H9 (cell line): ENCODE results near the gene SOX13. TPM values are rescaled to one million over a fixed set of nuclear protein-coding genes. Genes with fewer than 3 reads are reported as not detected.

Source experiments
- DNase-seq: peaks from one replicate; pipeline ENCODE4 v3.0.0-alpha.2; 2017
- H2AFZ ChIP-seq: one replicate; pipeline ENCODE4 v1.6.1; 2013; ENCODE audit warnings: mild to moderate bottlenecking, low read length, control low read depth, moderate library complexity
- H2AK5ac ChIP-seq: 2 replicates; pipeline ENCODE4 v1.6.1; 2013; ENCODE audit warnings: low read length, control low read depth, mixed read lengths; ENCODE audit not compliant: insufficient read length
- H2BK120ac ChIP-seq: one replicate; pipeline ENCODE4 v1.6.1; 2013; ENCODE audit warnings: low read depth, mild to moderate bottlenecking, low read length, control low read depth, inconsistent platforms; ENCODE audit not compliant: poor library complexity, severe bottlenecking
- H2BK12ac ChIP-seq: 2 replicates; pipeline ENCODE4 v1.6.1; 2013; ENCODE audit warnings: low read length, control low read depth, mixed read lengths, low read depth; ENCODE audit not compliant: insufficient read length
- H2BK15ac ChIP-seq: 2 replicates; pipeline ENCODE4 v1.6.1; 2013; ENCODE audit warnings: low read depth, low read length, control low read depth
- H2BK20ac ChIP-seq: one replicate; pipeline ENCODE4 v1.6.1; 2013; ENCODE audit warnings: low read depth, mild to moderate bottlenecking, low read length, control low read depth, inconsistent platforms; ENCODE audit not compliant: poor library complexity, severe bottlenecking
- H2BK5ac ChIP-seq: 2 replicates; pipeline ENCODE4 v1.6.1; 2013; ENCODE audit warnings: low read length, control low read depth, mixed read lengths; ENCODE audit not compliant: insufficient read length
- H3K14ac ChIP-seq: 2 replicates; pipeline ENCODE4 v1.6.1; 2013; ENCODE audit warnings: low read length, control low read depth; ENCODE audit not compliant: insufficient read depth
- H3K18ac ChIP-seq: 2 replicates; pipeline ENCODE4 v1.6.1; 2013; ENCODE audit warnings: low read depth, mild to moderate bottlenecking, mixed read lengths, low read length, control low read depth; ENCODE audit not compliant: insufficient read length
- H3K23ac ChIP-seq: 2 replicates; pipeline ENCODE4 v1.6.1; 2013; ENCODE audit warnings: low read length, control low read depth, mixed read lengths, low read depth; ENCODE audit not compliant: insufficient read length
- H3K23me2 ChIP-seq: 2 replicates; pipeline ENCODE4 v1.6.1; 2013; ENCODE audit warnings: low read depth, mild to moderate bottlenecking, mixed read lengths, low read length, control low read depth; ENCODE audit not compliant: insufficient read length, poor library complexity, severe bottlenecking
- H3K27ac ChIP-seq: 2 replicates; pipeline ENCODE4 v1.5.1; 2013; ENCODE audit warnings: low read length, control low read depth, mixed read lengths, low read depth; ENCODE audit not compliant: insufficient read length
- H3K27me3 ChIP-seq: 2 replicates; pipeline ENCODE4 v1.6.1; 2013; ENCODE audit warnings: low read length, control low read depth, inconsistent platforms; ENCODE audit not compliant: insufficient read depth
- H3K4ac ChIP-seq: 2 replicates; pipeline ENCODE4 v1.6.1; 2013; ENCODE audit warnings: low read depth, mild to moderate bottlenecking, control low read depth, inconsistent platforms, low read length, moderate library complexity
- H3K4me1 ChIP-seq: 2 replicates; pipeline ENCODE4 v1.6.1; 2013; ENCODE audit warnings: low read length, control low read depth, inconsistent platforms; ENCODE audit not compliant: insufficient read depth
- H3K4me2 ChIP-seq: 2 replicates; pipeline ENCODE4 v1.6.1; 2013; ENCODE audit warnings: low read length, control low read depth, mixed read lengths; ENCODE audit not compliant: insufficient read length, insufficient read depth
- H3K56ac ChIP-seq: 2 replicates; pipeline ENCODE4 v1.6.1; 2013; ENCODE audit warnings: low read depth, mild to moderate bottlenecking, mixed read lengths, low read length, control low read depth; ENCODE audit not compliant: insufficient read length
- H3K79me1 ChIP-seq: 2 replicates; pipeline ENCODE4 v1.6.1; 2013; ENCODE audit warnings: low read depth, mild to moderate bottlenecking, moderate library complexity, low read length, control low read depth, inconsistent platforms; ENCODE audit not compliant: insufficient read depth, poor library complexity, severe bottlenecking
- H3K79me2 ChIP-seq: 2 replicates; pipeline ENCODE4 v1.6.1; 2013; ENCODE audit warnings: low read length, control low read depth, inconsistent platforms; ENCODE audit not compliant: insufficient read depth
- H3K9ac ChIP-seq: 2 replicates; pipeline ENCODE4 v1.6.1; 2013; ENCODE audit warnings: low read length, control low read depth, mixed read lengths; ENCODE audit not compliant: insufficient read length; ENCODE audit errors: extremely low read depth
- H3K9me3 ChIP-seq: one replicate; pipeline ENCODE4 v1.6.1; 2013; ENCODE audit warnings: low read depth, low read length, inconsistent platforms; ENCODE audit not compliant: control insufficient read depth
- H3T11ph ChIP-seq: one replicate; pipeline ENCODE4 v1.6.1; 2013; ENCODE audit warnings: mild to moderate bottlenecking, low read length, control low read depth, inconsistent platforms
- H4K20me1 ChIP-seq: one replicate; pipeline ENCODE4 v1.6.1; 2013; ENCODE audit not compliant: control insufficient read depth, insufficient read length, insufficient read depth
- H4K5ac ChIP-seq: 2 replicates; pipeline ENCODE4 v1.6.1; 2013; ENCODE audit warnings: low read depth, mild to moderate bottlenecking, mixed read lengths, low read length, control low read depth; ENCODE audit not compliant: insufficient read length
- H4K8ac ChIP-seq: replicated peaks from 2 replicates; pipeline ENCODE4 v1.6.1; 2013; ENCODE audit warnings: low read length, control low read depth, mixed read lengths, low read depth; ENCODE audit not compliant: insufficient read length
- H4K91ac ChIP-seq: 2 replicates; pipeline ENCODE4 v1.6.1; 2013; ENCODE audit warnings: low read depth, mild to moderate bottlenecking, moderate library complexity, mixed read lengths, low read length, control low read depth; ENCODE audit not compliant: insufficient read length
- H3K27ac Mint-ChIP-seq, 3 experiments: 2 replicates in 2 of 3; 3 replicates in 1 of 3; pipeline ENCODE4 v1.8.0; 2020 to 2021; ENCODE audit warnings: mixed read lengths in 3 of 3, mild to moderate bottlenecking in 1 of 3, moderate library complexity in 1 of 3
- H3K27me3 Mint-ChIP-seq: 2 replicates; pipeline ENCODE4 v1.8.0; 2021; ENCODE audit warnings: low read depth, mild to moderate bottlenecking, moderate library complexity, mixed read lengths
- H3K36me3 Mint-ChIP-seq, 3 experiments: 2 replicates in 2 of 3; 3 replicates in 1 of 3; pipeline ENCODE4 v1.8.0; 2020 to 2021; ENCODE audit warnings: low read depth in 3 of 3, mixed read lengths in 3 of 3; ENCODE audit not compliant: insufficient read depth in 1 of 3
- H3K4me1 Mint-ChIP-seq, 2 experiments: 2 replicates each; pipeline ENCODE4 v1.8.0; 2020; ENCODE audit warnings: mixed read lengths in 2 of 2
- H3K4me3 Mint-ChIP-seq, 2 experiments: 2 replicates in 1 of 2; 3 replicates in 1 of 2; pipeline ENCODE4 v1.8.0; 2020 to 2021; ENCODE audit warnings: mild to moderate bottlenecking in 2 of 2, mixed read lengths in 2 of 2, moderate library complexity in 1 of 2
- H3K9me3 Mint-ChIP-seq, 2 experiments: 2 replicates in 1 of 2; 3 replicates in 1 of 2; pipeline ENCODE4 v1.8.0; 2020; ENCODE audit warnings: mild to moderate bottlenecking in 2 of 2, mixed read lengths in 2 of 2, moderate library complexity in 1 of 2
- WGBS: extraction: QIAGEN DNeasy Blood & Tissue Kit; methylation state at CpG from one replicate; pipeline ENCODE4 v1.1.7; 2013; ENCODE audit warnings: missing lambda C conversion rate, low lambda C conversion rate, mixed read lengths; ENCODE audit not compliant: insufficient read length; ENCODE audit errors: extremely low coverage; 5-methylcytosine and 5-hydroxymethylcytosine counted together
- total RNA-seq: library from RNA; stranded (reverse); gene quantifications from 2 replicates; pipeline ENCODE4 v1.2.1, GENCODE V29; 2021
- TF ChIP-seq, protein P1 (sequence below): fragments of 200-600 bp; sonication (generic); conservative IDR thresholded peaks from 3 replicates; pipeline ENCODE4 v1.8.0; 2021; ENCODE audit warnings: antibody characterized with exemption, mild to moderate bottlenecking

SOX13 gene
- total RNA-seq, 1 experiment from 2014 or later = 120 TPM

DNA sequence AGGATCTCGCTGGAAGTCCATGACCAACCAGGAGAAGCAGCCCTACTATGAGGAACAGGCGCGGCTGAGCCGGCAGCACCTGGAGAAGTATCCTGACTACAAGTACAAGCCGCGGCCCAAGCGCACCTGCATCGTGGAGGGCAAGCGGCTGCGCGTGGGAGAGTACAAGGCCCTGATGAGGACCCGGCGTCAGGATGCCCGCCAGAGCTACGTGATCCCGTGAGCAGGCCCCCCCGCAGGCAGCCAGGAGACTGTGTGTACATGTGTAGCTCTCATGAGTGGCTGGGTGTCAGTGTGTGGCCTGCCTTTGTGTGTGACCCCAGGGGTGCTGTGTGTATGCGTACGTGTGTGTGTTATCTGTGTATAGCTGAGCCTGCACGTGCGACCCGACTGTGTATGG lies 51.7 kb downstream of the SOX13 start:
- Mint-ChIP-seq H3K36me3 (peaks cover 41 to 78% (median 63%) of the 10 kb centered on the region in 3 experiments), H3K27me3 (no peaks in the 10 kb centered on the region), H3K4me1 (peaks cover 31 to 37% of the 10 kb centered on the region in 2 experiments), H3K4me3 (no peak overlapping the region), H3K27ac (peak overlapping the region in 2 of 3 experiments; percentile 8 to 46; a peak in 2 of 7 replicates), H3K9me3 (no peaks in the 10 kb centered on the region; a peak in 1 of 5 replicates)
- H2AFZ ChIP-seq = no peak overlapping the region
- H3K14ac ChIP-seq = no peak overlapping the region
- H2BK120ac ChIP-seq = no peak overlapping the region
- no peaks in the 10 kb centered on the region for H4K20me1 ChIP-seq
- no peaks in the 10 kb centered on the region for H3K79me2 ChIP-seq
- no peak overlapping the region for H3T11ph ChIP-seq
- no peak overlapping the region for H3K4me2 ChIP-seq
- no peaks in the 10 kb centered on the region for H3K79me1 ChIP-seq
- TF ChIP-seq, protein P1, sequence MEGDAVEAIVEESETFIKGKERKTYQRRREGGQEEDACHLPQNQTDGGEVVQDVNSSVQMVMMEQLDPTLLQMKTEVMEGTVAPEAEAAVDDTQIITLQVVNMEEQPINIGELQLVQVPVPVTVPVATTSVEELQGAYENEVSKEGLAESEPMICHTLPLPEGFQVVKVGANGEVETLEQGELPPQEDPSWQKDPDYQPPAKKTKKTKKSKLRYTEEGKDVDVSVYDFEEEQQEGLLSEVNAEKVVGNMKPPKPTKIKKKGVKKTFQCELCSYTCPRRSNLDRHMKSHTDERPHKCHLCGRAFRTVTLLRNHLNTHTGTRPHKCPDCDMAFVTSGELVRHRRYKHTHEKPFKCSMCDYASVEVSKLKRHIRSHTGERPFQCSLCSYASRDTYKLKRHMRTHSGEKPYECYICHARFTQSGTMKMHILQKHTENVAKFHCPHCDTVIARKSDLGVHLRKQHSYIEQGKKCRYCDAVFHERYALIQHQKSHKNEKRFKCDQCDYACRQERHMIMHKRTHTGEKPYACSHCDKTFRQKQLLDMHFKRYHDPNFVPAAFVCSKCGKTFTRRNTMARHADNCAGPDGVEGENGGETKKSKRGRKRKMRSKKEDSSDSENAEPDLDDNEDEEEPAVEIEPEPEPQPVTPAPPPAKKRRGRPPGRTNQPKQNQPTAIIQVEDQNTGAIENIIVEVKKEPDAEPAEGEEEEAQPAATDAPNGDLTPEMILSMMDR = no peak
- H2BK20ac ChIP-seq = no peak overlapping the region
- no peak overlapping the region for H2BK5ac ChIP-seq
- no peaks in the 10 kb centered on the region; the same call in 1 of the 2 replicates for H3K4me1 ChIP-seq
- no CpG with 5 or more reads among the region's 22 CpGs for WGBS
- H2BK15ac ChIP-seq = no peak overlapping the region
- H4K8ac ChIP-seq = no peak overlapping the region
- no peak overlapping the region for H4K91ac ChIP-seq
- no peak overlapping the region for H3K4ac ChIP-seq
- H4K5ac ChIP-seq = no peak overlapping the region
- H3K9me3 ChIP-seq = no peaks in the 10 kb centered on the region
- H2BK12ac ChIP-seq = no peak overlapping the region
- no peak overlapping the region for H3K56ac ChIP-seq
- H3K27ac ChIP-seq = no peak overlapping the region
- H3K18ac ChIP-seq = no peak overlapping the region
- H3K23ac ChIP-seq = no peak overlapping the region
- H2AK5ac ChIP-seq = no peak overlapping the region
- H3K27me3 ChIP-seq = no peaks in the 10 kb centered on the region
- H3K9ac ChIP-seq = no peak overlapping the region
- peaks cover 4% of the 10 kb centered on the region for H3K23me2 ChIP-seq
- no peak for DNase-seq
